Gastroesophageal sphincter (tissue), 3 donors: Measurements from ENCODE around the gene PPM1B.

Experiments used
- CTCF ChIP-seq, 4 experiments: fragments of 200-600 bp in 2 of 4; fragments of 450-650 bp in 2 of 4; sonication (generic) in 1 of 4; IDR thresholded peaks; one replicate each; pipeline ENCODE4 v1.5.1; 2017 to 2019; ENCODE audit warnings: antibody characterized with exemption in 4 of 4, mild to moderate bottlenecking in 2 of 4, moderate library complexity in 2 of 4
- EP300 ChIP-seq: sonication (generic); formaldehyde crosslinking; IDR thresholded peaks from one replicate; pipeline ENCODE4 v1.6.1; 2017; ENCODE audit warnings: antibody characterized with exemption, mild to moderate bottlenecking
- POLR2A ChIP-seq, 2 donors: fragments of 450-650 bp; IDR thresholded peaks; one replicate each; pipeline ENCODE4 v1.6.1; 2017; ENCODE audit warnings: antibody characterized with exemption in 2 of 2, mild to moderate bottlenecking in 2 of 2, moderate library complexity in 1 of 2
- POLR2AphosphoS5 ChIP-seq: sonication (generic); formaldehyde crosslinking; IDR thresholded peaks from one replicate; pipeline ENCODE4 v1.6.1; 2017; ENCODE audit warnings: antibody characterized with exemption

GRCh38 chr2:44207102-44207501 is 38.4 kb downstream of the PPM1B start:
- TF ChIP-seq CTCF (IDR thresholded peaks at IDR 0.05), result no peak
- TF ChIP-seq EP300, result no peak
- no peak for TF ChIP-seq POLR2AphosphoS5
- no peak for TF ChIP-seq POLR2A (IDR thresholded peaks at IDR 0.05)
